IPS-11a (cell line): Measurements from ENCODE around the gene ZNF48.

Experiments
- H3K4me3 ChIP-seq: one replicate; pipeline ENCODE4 v1.5.1; 2013; ENCODE audit warnings: low read depth, low read length, control low read depth

The ZNF48 gene

GRCh38 chr16:30358577-30358936, 36.7 kb upstream of the ZNF48 start:
- H3K4me3 ChIP-seq = no peak overlapping the region

GRCh38 chr16:30358990-30359870, 36.0 kb upstream of the ZNF48 start:
- no peak overlapping the region for H3K4me3 ChIP-seq

GRCh38 chr16:30359871-30360170, 35.4 kb upstream of the ZNF48 start:
- no peak overlapping the region for H3K4me3 ChIP-seq

- H3K4me3 ChIP-seq = no peak overlapping the region
Observed at GRCh38 chr16:30361180-30361579, 34.0 kb upstream of the ZNF48 start.

- no peak overlapping the region for H3K4me3 ChIP-seq
Observed at GRCh38 chr16:30365200-30365599, 30.0 kb upstream of the ZNF48 start.

GRCh38 chr16:30366511-30366910, 28.7 kb upstream of the ZNF48 start:
- H3K4me3 ChIP-seq = no peak overlapping the region

GRCh38 chr16:30367349-30368009, 27.7 kb upstream of the ZNF48 start:
- H3K4me3 ChIP-seq = no peak overlapping the region

- no peak overlapping the region for H3K4me3 ChIP-seq
Observed at GRCh38 chr16:30368122-30368791, 27.0 kb upstream of the ZNF48 start.

GRCh38 chr16:30368792-30369090, 26.5 kb upstream of the ZNF48 start:
- peak overlapping the region; percentile 50 for H3K4me3 ChIP-seq

- H3K4me3 ChIP-seq = peak overlapping the region; percentile 50
Observed at GRCh38 chr16:30369091-30369937, 25.9 kb upstream of the ZNF48 start.

- peak overlapping the region; percentile 50 for H3K4me3 ChIP-seq
Observed at GRCh38 chr16:30369938-30370455, 25.2 kb upstream of the ZNF48 start.

GRCh38 chr16:30370456-30371247, 24.6 kb upstream of the ZNF48 start, which contains the start of gene TBC1D10B:
Gene TBC1D10B, minus strand, starts transcription at chr16:30370494. Its CDS starts 311 bp downstream, at chr16:30370183.
- H3K4me3 ChIP-seq = peak within 1 kb of the TSS; percentile 50

- peak overlapping the region; percentile 21 for H3K4me3 ChIP-seq
Observed at GRCh38 chr16:30371248-30371816, 23.9 kb upstream of the ZNF48 start.

GRCh38 chr16:30372038-30372712, 23.0 kb upstream of the ZNF48 start:
- no peak overlapping the region for H3K4me3 ChIP-seq

- no peak overlapping the region for H3K4me3 ChIP-seq
Observed at GRCh38 chr16:30372725-30373124, 22.5 kb upstream of the ZNF48 start.

- H3K4me3 ChIP-seq = no peak within 1 kb of the TSS
Observed at GRCh38 chr16:30374538-30374937, 20.7 kb upstream of the ZNF48 start, which contains the start of gene MYL11. Gene MYL11, plus strand, starts transcription at chr16:30374802. Its CDS starts 56 bp downstream, at chr16:30374858.

GRCh38 chr16:30375864-30376263, 19.4 kb upstream of the ZNF48 start:
- no peak overlapping the region for H3K4me3 ChIP-seq

GRCh38 chr16:30376461-30376902, 18.7 kb upstream of the ZNF48 start:
- H3K4me3 ChIP-seq = no peak overlapping the region
